HG02884 (cell line): ENCODE data around the gene HSPA4.
"Not testable (repeated sequence)": the region's sequence is repeated elsewhere in the genome, so short reads cannot be mapped to it uniquely, and the experiment has no call there.

Source experiments
- ATAC-seq: cut with Tn5 transposase; IDR thresholded peaks from one replicate; pipeline ENCODE4 v1.9.1; 2021; ENCODE audit warnings: mild to moderate bottlenecking, moderate library complexity; ENCODE audit not compliant: unreplicated experiment

Gene HSPA4

GRCh38 chr5:133121611-133122150 is 69.9 kb downstream of the HSPA4 start:
- no peak for ATAC-seq

- ATAC-seq, result no peak
Measured at GRCh38 chr5:133122711-133123110, 70.9 kb downstream of the HSPA4 start.

GRCh38 chr5:133123297-133123696 is 71.5 kb downstream of the HSPA4 start:
- no peak for ATAC-seq

GRCh38 chr5:133124891-133125290 is 73.1 kb downstream of the HSPA4 start:
- no peak for ATAC-seq

GRCh38 chr5:133128066-133128465 is 76.3 kb downstream of the HSPA4 start:
- no peak for ATAC-seq

- ATAC-seq, result no peak
Measured at GRCh38 chr5:133129289-133129688, 77.5 kb downstream of the HSPA4 start.

GRCh38 chr5:133129950-133130349 is 78.1 kb downstream of the HSPA4 start:
- ATAC-seq, result no peak

GRCh38 chr5:133130387-133131118 is 78.7 kb downstream of the HSPA4 start:
- no peak for ATAC-seq

GRCh38 chr5:133132717-133133116 is 80.9 kb downstream of the HSPA4 start:
- ATAC-seq, result no peak

GRCh38 chr5:133133241-133133640 is 81.4 kb downstream of the HSPA4 start:
- ATAC-seq, result not testable (repeated sequence)

GRCh38 chr5:133136890-133137289 is 85.1 kb downstream of the HSPA4 start:
- not testable (repeated sequence) for ATAC-seq

- ATAC-seq, result no peak
Measured at GRCh38 chr5:133140311-133140710, 88.5 kb downstream of the HSPA4 start.

GRCh38 chr5:133141746-133142145 is 89.9 kb downstream of the HSPA4 start:
- ATAC-seq, result no peak

- ATAC-seq, result no peak
Measured at GRCh38 chr5:133142782-133143181, 91.0 kb downstream of the HSPA4 start.

GRCh38 chr5:133144245-133144981 is 92.6 kb downstream of the HSPA4 start:
- ATAC-seq, result no peak

- no peak for ATAC-seq
Measured at GRCh38 chr5:133145436-133146170, 93.8 kb downstream of the HSPA4 start.

GRCh38 chr5:133147411-133147810 is 95.6 kb downstream of the HSPA4 start:
- ATAC-seq, result no peak

GRCh38 chr5:133147815-133148567 is 96.2 kb downstream of the HSPA4 start:
- ATAC-seq, result no peak

- no peak for ATAC-seq
Measured at GRCh38 chr5:133149345-133149744, 97.5 kb downstream of the HSPA4 start.

- ATAC-seq, result no peak
Measured at GRCh38 chr5:133150909-133151544, 99.2 kb downstream of the HSPA4 start.
